Keratinocyte (primary cell): Measurements from ENCODE around the gene MVB12B. TPM values are rescaled to one million over a fixed set of nuclear protein-coding genes. Genes with fewer than 3 reads are reported as not detected.

Experiments used
- DNase-seq: peaks from one replicate; pipeline ENCODE4 v3.0.0-alpha.2; 2011; ENCODE audit warnings: low read depth, missing footprints, low spot score
- FAIRE-seq: peaks from 2 replicates; lab custom pipeline; 2011; peaks lifted over from hg19 to GRCh38; lab: Jason Lieb, UNC
- H2AFZ ChIP-seq: 2 replicates; pipeline ENCODE4 v1.6.0; 2012; ENCODE audit warnings: low read length, control low read depth, inconsistent platforms; ENCODE audit not compliant: control insufficient read depth
- H3K27ac ChIP-seq: 2 replicates; pipeline ENCODE4 v1.5.1; 2011; ENCODE audit warnings: low read length; ENCODE audit not compliant: control insufficient read depth, insufficient read depth
- H3K27me3 ChIP-seq: 3 replicates; pipeline ENCODE4 v1.6.0; 2011; ENCODE audit warnings: low read length; ENCODE audit not compliant: control insufficient read depth, insufficient read depth; ENCODE audit errors: extremely low read depth
- H3K36me3 ChIP-seq, 2 experiments: 2 replicates in 1 of 2; 3 replicates in 1 of 2; pipeline ENCODE4 v1.5.1; 2011; ENCODE audit warnings: low read length in 2 of 2, mild to moderate bottlenecking in 1 of 2; ENCODE audit not compliant: control insufficient read depth in 2 of 2, insufficient read depth in 2 of 2; ENCODE audit errors: extremely low read depth in 1 of 2
- H3K4me1 ChIP-seq: 3 replicates; pipeline ENCODE4 v1.5.1; 2011; ENCODE audit warnings: low read length; ENCODE audit not compliant: control insufficient read depth, insufficient read depth; ENCODE audit errors: extremely low read depth
- H3K4me2 ChIP-seq: 3 replicates; pipeline ENCODE4 v1.6.0; 2011; ENCODE audit warnings: low read depth, low read length; ENCODE audit not compliant: control insufficient read depth, insufficient read depth; ENCODE audit errors: extremely low read depth
- H3K4me3 ChIP-seq, 3 experiments: fragments of 200-600 bp in 1 of 3; sonication (generic) in 1 of 3; 2 replicates in 2 of 3; 3 replicates in 1 of 3; pipeline ENCODE4 v1.5.1; 2011 to 2016; ENCODE audit warnings: low read length in 3 of 3, mild to moderate bottlenecking in 3 of 3, control low read depth in 2 of 3, inconsistent platforms in 1 of 3, low read depth in 1 of 3, mixed read lengths in 1 of 3, mixed run types in 1 of 3, moderate library complexity in 1 of 3; ENCODE audit not compliant: control insufficient read depth in 2 of 3, insufficient read depth in 2 of 3; ENCODE audit errors: extremely low read depth in 1 of 3
- H3K79me2 ChIP-seq: 2 replicates; pipeline ENCODE4 v1.6.0; 2012; ENCODE audit warnings: low read length; ENCODE audit not compliant: control insufficient read depth, insufficient read depth
- H3K9ac ChIP-seq: 3 replicates; pipeline ENCODE4 v1.6.0; 2011; ENCODE audit warnings: low read length; ENCODE audit not compliant: control insufficient read depth, insufficient read depth; ENCODE audit errors: extremely low read depth
- H3K9me1 ChIP-seq: 3 replicates; pipeline ENCODE4 v1.6.0; 2011; ENCODE audit warnings: low read length; ENCODE audit not compliant: control insufficient read depth, insufficient read depth; ENCODE audit errors: extremely low read depth
- H3K9me3 ChIP-seq: 2 replicates; pipeline ENCODE4 v1.5.1; 2012; ENCODE audit warnings: low read depth, low read length; ENCODE audit not compliant: control insufficient read depth
- H4K20me1 ChIP-seq: 3 replicates; pipeline ENCODE4 v1.6.0; 2011; ENCODE audit warnings: low read length; ENCODE audit not compliant: control insufficient read depth, insufficient read depth; ENCODE audit errors: extremely low read depth
- CTCF ChIP-seq, 3 experiments: IDR thresholded peaks in 1 of 3; conservative IDR thresholded peaks in 1 of 3; optimal IDR thresholded peaks in 1 of 3; 2 replicates in 2 of 3; 3 replicates in 1 of 3; pipeline versions ENCODE3 to v1.5.1; 2011; ENCODE audit warnings: low read length in 3 of 3, mild to moderate bottlenecking in 3 of 3, moderate library complexity in 2 of 3, control low read depth in 1 of 3, inconsistent platforms in 1 of 3; ENCODE audit not compliant: insufficient read depth in 2 of 3; ENCODE audit errors: extremely low read depth in 1 of 3
- EZH2 ChIP-seq: IDR thresholded peaks from one replicate; pipeline ENCODE4 v1.6.1; 2012; ENCODE audit warnings: inconsistent platforms, mild to moderate bottlenecking, low read length, moderate library complexity
- dilution Hi-C: fragments of 300-500 bp; cut with MboI; formaldehyde crosslinking; loops from one replicate; pipeline ENCODE4 v1.7.0; 2020; ENCODE audit warnings: low sequenced_read_pairs; ENCODE audit not compliant: extremely low pct_ligation_motif_present
- polyA plus RNA-seq, 5 experiments: library from polyadenylated mRNA; depleted of rRNA in 3 of 5; stranded (reverse) in 3 of 5; stranded (forward) in 1 of 5; unstranded in 1 of 5; fragments of >200 nt; gene quantifications; 1 replicate in 1 of 5; 2 replicates in 3 of 5; 3 replicates in 1 of 5; pipeline versions ENCODE4 v1.2.1 to v1.2.3, GENCODE V29; 2011 to 2012; ENCODE audit warnings: missing spikeins in 2 of 5, low read depth in 1 of 5, low replicate concordance in 1 of 5

Gene MVB12B
- polyA plus RNA-seq, 1 donor (not counting 4 experiments of a cell fraction or from before 2014, with no cell fraction given), result 1.2 TPM

GRCh38 chr9:126491568-126491879, 164.9 kb downstream of the MVB12B start:
- H3K4me3 ChIP-seq, result no peak overlapping the region
- no peak for DNase-seq
- H4K20me1 ChIP-seq, result no peaks in the 10 kb centered on the region
- H3K9ac ChIP-seq, result no peak overlapping the region
- no peak overlapping the region for H3K4me2 ChIP-seq
- H3K79me2 ChIP-seq, result no peaks in the 10 kb centered on the region
- no peaks in the 10 kb centered on the region for H3K27me3 ChIP-seq
- H3K27ac ChIP-seq, result no peak overlapping the region
- no peak overlapping the region for H2AFZ ChIP-seq
- H3K36me3 ChIP-seq, result no peaks in the 10 kb centered on the region
- dilution Hi-C loops, result no loop called here
- H3K9me3 ChIP-seq, result no peaks in the 10 kb centered on the region
- H3K4me1 ChIP-seq, result no peaks in the 10 kb centered on the region
- FAIRE-seq, result no peak
- no peak for TF ChIP-seq EZH2
- no peak for TF ChIP-seq CTCF (optimal IDR thresholded peaks at IDR 0.05 in 1 of 3, IDR thresholded peaks at IDR 0.05 in 1 of 3, conservative IDR thresholded peaks at IDR 0.05 in 1 of 3; ENCODE audit: extremely low read depth in 1 of 3, insufficient read depth in 2 of 3, low read length in 3 of 3)
- no peaks in the 10 kb centered on the region for H3K9me1 ChIP-seq

DNA sequence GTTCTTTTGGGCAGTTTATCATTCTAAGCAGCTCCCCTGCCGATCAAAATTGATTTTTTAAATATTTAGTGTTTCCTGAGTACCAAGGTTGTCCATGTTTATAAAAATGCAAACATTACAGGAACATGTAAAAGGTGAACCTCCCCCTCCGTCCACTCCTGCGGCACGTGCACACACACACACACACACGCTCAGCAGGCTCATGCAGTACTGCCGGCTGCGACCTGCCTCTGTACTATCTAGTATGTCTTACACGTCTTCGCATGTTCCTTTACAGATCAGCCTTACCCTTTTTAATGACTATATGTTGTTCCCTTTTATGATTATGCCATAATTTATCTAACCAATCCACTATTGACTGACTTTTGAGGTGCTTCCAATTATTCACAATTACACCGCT, 165.3 kb downstream of the MVB12B start:
- no peak for TF ChIP-seq EZH2
- H3K27ac ChIP-seq, result no peak overlapping the region
- no peaks in the 10 kb centered on the region for H3K27me3 ChIP-seq
- no peaks in the 10 kb centered on the region for H3K4me1 ChIP-seq
- no peaks in the 10 kb centered on the region for H3K36me3 ChIP-seq
- DNase-seq, result no peak
- dilution Hi-C loops, result no loop called here
- H3K4me3 ChIP-seq, result no peak overlapping the region
- H3K79me2 ChIP-seq, result no peaks in the 10 kb centered on the region
- no peak overlapping the region for H3K9ac ChIP-seq
- FAIRE-seq, result no peak
- H3K4me2 ChIP-seq, result no peak overlapping the region
- no peaks in the 10 kb centered on the region for H3K9me3 ChIP-seq
- no peak overlapping the region for H2AFZ ChIP-seq
- no peaks in the 10 kb centered on the region for H3K9me1 ChIP-seq
- H4K20me1 ChIP-seq, result no peaks in the 10 kb centered on the region

DNA sequence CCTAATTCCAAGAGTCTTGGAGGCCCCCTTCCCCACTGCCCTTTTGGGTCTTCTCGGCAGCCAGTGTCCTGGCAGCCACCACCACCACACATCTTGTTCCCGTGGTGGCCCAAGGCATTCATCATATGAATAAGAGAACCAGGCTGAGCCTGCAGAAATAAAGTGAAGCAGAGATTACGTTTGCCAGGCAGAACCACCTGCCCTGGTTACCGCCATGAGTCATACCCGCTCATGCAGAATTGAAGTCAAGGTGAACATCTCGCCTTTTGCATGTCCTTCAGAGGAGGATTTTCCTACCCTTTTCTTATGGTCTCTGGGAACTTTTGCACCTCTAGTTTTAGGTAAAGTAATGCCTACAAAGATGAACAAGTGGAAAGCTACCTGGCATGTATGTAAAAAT, 167.6 kb downstream of the MVB12B start:
- Histone ChIP-seq H3K79me2 (no peaks in the 10 kb centered on the region), H3K4me3 (no peak overlapping the region), H3K27ac (no peak overlapping the region), H3K4me2 (no peak overlapping the region), H3K27me3 (no peaks in the 10 kb centered on the region), H3K9me1 (no peaks in the 10 kb centered on the region), H3K36me3 (no peaks in the 10 kb centered on the region), H2AFZ (no peak overlapping the region), H3K9ac (no peak overlapping the region), H3K9me3 (no peaks in the 10 kb centered on the region), H4K20me1 (no peaks in the 10 kb centered on the region), H3K4me1 (no peaks in the 10 kb centered on the region)
- FAIRE-seq (no peak), DNase-seq (no peak)
- dilution Hi-C loops, result no loop called here
- TF ChIP-seq EZH2, result no peak
- TF ChIP-seq CTCF (optimal IDR thresholded peaks at IDR 0.05 in 1 of 3, IDR thresholded peaks at IDR 0.05 in 1 of 3, conservative IDR thresholded peaks at IDR 0.05 in 1 of 3; ENCODE audit: extremely low read depth in 1 of 3, insufficient read depth in 2 of 3, low read length in 3 of 3), result no peak
